Chondrocyte (in vitro differentiated cells): ENCODE results near the gene AMACR. TPM values are rescaled to one million over a fixed set of nuclear protein-coding genes. Genes with fewer than 3 reads are reported as not detected.

Source experiments
- DNase-seq: peaks from one replicate; pipeline ENCODE4 v3.0.0; 2021; ENCODE audit warnings: mixed read lengths, low spot score
- H3K27ac Mint-ChIP-seq: one replicate; pipeline ENCODE4 v1.8.0; 2021; ENCODE audit warnings: mild to moderate bottlenecking, moderate library complexity, mixed read lengths; ENCODE audit not compliant: unreplicated experiment
- H3K27me3 Mint-ChIP-seq: 2 replicates; pipeline ENCODE4 v1.8.0; 2021; ENCODE audit warnings: low read depth, mixed read lengths
- H3K36me3 Mint-ChIP-seq: 2 replicates; pipeline ENCODE4 v1.8.0; 2021; ENCODE audit warnings: low read depth, mixed read lengths
- H3K4me1 Mint-ChIP-seq: 2 replicates; pipeline ENCODE4 v1.8.0; 2021; ENCODE audit warnings: low read depth, mild to moderate bottlenecking, mixed read lengths
- H3K4me3 Mint-ChIP-seq: one replicate; pipeline ENCODE4 v1.8.0; 2021; ENCODE audit warnings: mild to moderate bottlenecking, moderate library complexity, mixed read lengths; ENCODE audit not compliant: unreplicated experiment
- H3K9me3 Mint-ChIP-seq: 2 replicates; pipeline ENCODE4 v1.8.0; 2021; ENCODE audit warnings: low read depth, mixed read lengths
- CTCF ChIP-seq: fragments of 200-600 bp; sonication (generic); IDR thresholded peaks from 2 replicates; pipeline ENCODE4 v1.5.0; 2021; ENCODE audit warnings: antibody characterized with exemption, mild to moderate bottlenecking, moderate library complexity
- total RNA-seq: library from RNA; stranded (reverse); gene quantifications from 3 replicates; pipeline ENCODE4 v1.2.1, GENCODE V29; 2021

The AMACR gene
- total RNA-seq, 1 donor from 2014 or later = 15.3 TPM

DNA sequence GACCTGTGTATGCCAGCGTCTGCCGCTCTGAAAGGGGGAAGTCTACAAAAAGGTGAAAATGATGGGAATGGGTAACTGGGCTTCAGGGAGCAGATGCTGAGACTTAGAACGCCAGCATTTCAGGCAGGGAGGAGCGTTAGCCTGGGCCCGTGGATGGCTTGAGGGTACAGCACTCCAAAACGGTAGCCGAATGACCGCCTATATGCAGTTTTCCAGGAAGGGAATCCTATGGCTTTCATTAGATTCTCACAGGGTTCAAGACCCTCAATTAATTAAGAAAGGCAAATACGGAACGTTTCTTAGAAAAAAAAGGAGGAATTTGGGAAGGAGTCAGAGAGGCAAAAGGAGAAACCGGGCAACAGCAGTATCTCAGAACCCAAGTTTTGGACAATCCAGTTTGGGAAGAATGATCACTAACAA is 639 bp downstream of the AMACR start:
- peak overlapping the region; percentile 87 for H3K4me3 Mint-ChIP-seq
- no peaks in the 10 kb centered on the region for H3K27me3 Mint-ChIP-seq
- H3K4me1 Mint-ChIP-seq = peaks cover 53% of the 10 kb centered on the region
- no peak for DNase-seq
- peak overlapping the region; percentile 88 for H3K27ac Mint-ChIP-seq
- peaks cover 12% of the 10 kb centered on the region for H3K36me3 Mint-ChIP-seq
- TF ChIP-seq CTCF = no peak
- H3K9me3 Mint-ChIP-seq = no peaks in the 10 kb centered on the region

GRCh38 chr5:34005681-34006080 is 2.2 kb downstream of the AMACR start:
- Mint-ChIP-seq H3K4me1 (peaks cover 59% of the 10 kb centered on the region), H3K4me3 (no peak overlapping the region), H3K27ac (no peak overlapping the region), H3K9me3 (no peaks in the 10 kb centered on the region), H3K36me3 (peaks cover 14% of the 10 kb centered on the region), H3K27me3 (no peaks in the 10 kb centered on the region)
- no peak for TF ChIP-seq CTCF
- no peak for DNase-seq

DNA sequence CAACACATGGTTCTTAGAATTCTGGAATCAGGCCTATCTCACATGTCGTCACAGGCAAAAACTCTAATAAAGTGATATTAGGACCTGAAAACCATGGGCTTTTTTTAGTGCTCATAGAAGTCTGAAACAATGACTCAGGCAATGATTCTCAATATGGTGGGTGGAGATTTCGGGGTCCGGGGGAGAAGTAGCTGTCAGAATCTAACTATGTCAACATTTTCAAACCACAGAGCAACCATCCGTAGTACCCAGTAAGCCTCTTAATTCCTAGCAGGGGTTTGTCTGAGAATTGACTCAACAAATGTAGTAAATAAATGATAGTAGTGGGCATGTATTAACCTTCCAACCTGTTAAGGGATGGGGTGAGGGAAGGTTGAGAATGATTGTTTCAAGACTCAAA is 2.6 kb downstream of the AMACR start:
- H3K9me3 Mint-ChIP-seq = no peaks in the 10 kb centered on the region
- no peak overlapping the region for H3K27ac Mint-ChIP-seq
- no peak for DNase-seq
- H3K36me3 Mint-ChIP-seq = peaks cover 14% of the 10 kb centered on the region
- no peak overlapping the region for H3K4me3 Mint-ChIP-seq
- H3K4me1 Mint-ChIP-seq = peaks cover 59% of the 10 kb centered on the region
- no peaks in the 10 kb centered on the region for H3K27me3 Mint-ChIP-seq
- TF ChIP-seq CTCF = no peak

DNA sequence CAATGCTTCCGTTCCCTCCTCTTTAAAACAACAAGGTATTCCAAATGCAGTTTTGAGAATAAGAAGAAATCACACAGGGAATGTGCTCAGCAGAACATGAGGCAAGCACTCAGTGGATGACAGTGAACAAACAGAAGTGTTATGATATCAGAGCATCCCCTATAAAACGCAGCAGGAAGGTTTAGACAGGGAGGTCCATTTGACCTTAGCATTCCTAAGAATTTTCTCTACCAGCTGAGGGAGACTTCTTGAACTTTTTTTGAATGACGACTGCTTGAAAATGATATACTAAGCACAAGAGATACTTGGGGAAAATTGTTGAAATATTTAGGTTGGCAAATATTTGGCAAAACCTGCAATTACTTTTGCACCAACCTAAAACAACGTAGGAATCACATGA is 3.9 kb downstream of the AMACR start:
- Mint-ChIP-seq H3K4me3 (no peak overlapping the region), H3K36me3 (peaks cover 15% of the 10 kb centered on the region), H3K4me1 (peaks cover 56% of the 10 kb centered on the region), H3K27me3 (no peaks in the 10 kb centered on the region), H3K9me3 (no peaks in the 10 kb centered on the region), H3K27ac (peak overlapping the region; percentile 49)
- DNase-seq = no peak
- TF ChIP-seq CTCF = no peak

DNA sequence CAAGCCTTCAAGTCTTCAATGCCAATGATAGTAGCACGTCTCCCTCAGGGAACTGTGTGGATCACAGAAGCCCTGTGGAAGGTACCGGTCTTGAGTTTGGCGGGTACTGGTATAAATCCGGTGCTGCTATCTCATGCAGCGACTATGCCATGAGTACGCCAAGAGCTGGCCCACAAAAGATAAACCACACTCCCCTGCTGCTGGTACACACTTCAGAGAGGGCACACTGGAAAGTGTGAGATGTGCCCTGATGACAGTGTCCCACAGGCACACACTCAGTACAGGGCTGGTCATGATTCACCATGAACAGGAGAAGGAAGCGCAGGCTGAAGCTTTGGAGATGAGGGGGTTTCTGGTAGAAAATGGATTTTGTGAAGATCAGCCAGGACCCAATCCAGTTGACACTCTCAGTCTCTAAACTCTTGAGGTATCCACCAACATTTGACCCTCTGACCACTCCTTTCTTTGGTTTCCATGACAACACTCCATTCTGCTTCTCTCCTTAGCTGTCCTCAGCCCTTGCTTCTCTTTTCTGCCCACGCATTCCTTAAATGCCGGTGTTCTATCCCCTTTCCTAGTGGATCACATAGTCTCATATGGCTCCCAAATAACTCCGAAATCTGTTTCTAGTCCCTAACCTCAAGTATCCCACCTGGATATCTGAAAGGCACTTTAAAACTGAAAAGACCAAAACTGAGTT is 5.1 kb downstream of the AMACR start:
- H3K27ac Mint-ChIP-seq = no peak overlapping the region
- peaks cover 15% of the 10 kb centered on the region for H3K36me3 Mint-ChIP-seq
- no peak for TF ChIP-seq CTCF
- no peak for DNase-seq
- H3K9me3 Mint-ChIP-seq = no peaks in the 10 kb centered on the region
- no peak overlapping the region for H3K4me3 Mint-ChIP-seq
- H3K4me1 Mint-ChIP-seq = peaks cover 51% of the 10 kb centered on the region
- no peaks in the 10 kb centered on the region for H3K27me3 Mint-ChIP-seq
